ENCODE measurements around the gene ATG4C. TPM values are rescaled to one million over a fixed set of nuclear protein-coding genes. Genes with fewer than 3 reads are reported as not detected.
"Not testable (repeated sequence)": the region's sequence is repeated elsewhere in the genome, so short reads cannot be mapped to it uniquely, and the experiment has no call there.

Gene ATG4C
- total RNA-seq, 1 donor from 2014 or later = 7.8 TPM

GRCh38 chr1:62800281-62800680, 16.3 kb downstream of the ATG4C start:
- Histone ChIP-seq H3K4me3 (ENCODE audit: low read length in 3 of 3) (no peak overlapping the region), H3K27ac (ENCODE audit: low read depth, low read length) (no peak overlapping the region), H3K9ac (ENCODE audit: low read depth in 1 of 3, low read length in 3 of 3) (no peak overlapping the region), H3K27me3 (ENCODE audit: control insufficient read depth in 3 of 3, insufficient read depth in 3 of 3, low read length in 3 of 3) (no peaks in the 10 kb centered on the region), H3K4me1 (ENCODE audit: control insufficient read depth in 3 of 3, insufficient read depth in 3 of 3, low read length in 3 of 3) (no peaks in the 10 kb centered on the region), H3K9me3 (ENCODE audit: control insufficient read depth in 3 of 3, low read length in 3 of 3) (no peaks in the 10 kb centered on the region), H3K36me3 (ENCODE audit: control insufficient read depth in 3 of 3, insufficient read depth in 3 of 3, low read length in 3 of 3) (no peaks in the 10 kb centered on the region)

- H3K9me3 ChIP-seq (ENCODE audit: control insufficient read depth in 3 of 3, low read length in 3 of 3) = no peaks in the 10 kb centered on the region
- H3K27ac ChIP-seq (ENCODE audit: low read depth, low read length) = no peak overlapping the region
- H3K4me1 ChIP-seq (ENCODE audit: control insufficient read depth in 3 of 3, insufficient read depth in 3 of 3, low read length in 3 of 3) = no peaks in the 10 kb centered on the region
- H3K4me3 ChIP-seq (ENCODE audit: low read length in 3 of 3) = no peak overlapping the region
- no peak overlapping the region for H3K9ac ChIP-seq (ENCODE audit: low read depth in 1 of 3, low read length in 3 of 3)
- H3K27me3 ChIP-seq (ENCODE audit: control insufficient read depth in 3 of 3, insufficient read depth in 3 of 3, low read length in 3 of 3) = no peaks in the 10 kb centered on the region
- peaks cover 0 to 3% (median 0%) of the 10 kb centered on the region in 3 donors for H3K36me3 ChIP-seq (ENCODE audit: control insufficient read depth in 3 of 3, insufficient read depth in 3 of 3, low read length in 3 of 3)
Observed at GRCh38 chr1:62800825-62801306, 16.9 kb downstream of the ATG4C start.

GRCh38 chr1:62809788-62810187, 25.9 kb downstream of the ATG4C start:
- Histone ChIP-seq H3K9me3 (ENCODE audit: control insufficient read depth in 3 of 3, low read length in 3 of 3) (no peaks in the 10 kb centered on the region), H3K4me3 (ENCODE audit: low read length in 3 of 3) (no peak overlapping the region), H3K36me3 (ENCODE audit: control insufficient read depth in 3 of 3, insufficient read depth in 3 of 3, low read length in 3 of 3) (peaks cover 0 to 6% (median 0%) of the 10 kb centered on the region in 3 donors), H3K4me1 (ENCODE audit: control insufficient read depth in 3 of 3, insufficient read depth in 3 of 3, low read length in 3 of 3) (no peaks in the 10 kb centered on the region), H3K27me3 (ENCODE audit: control insufficient read depth in 3 of 3, insufficient read depth in 3 of 3, low read length in 3 of 3) (no peaks in the 10 kb centered on the region), H3K9ac (ENCODE audit: low read depth in 1 of 3, low read length in 3 of 3) (no peak overlapping the region), H3K27ac (ENCODE audit: low read depth, low read length) (no peak overlapping the region)

GRCh38 chr1:62810420-62811274, 26.7 kb downstream of the ATG4C start:
- Histone ChIP-seq H3K4me3 (ENCODE audit: low read length in 3 of 3) (no peak overlapping the region), H3K4me1 (ENCODE audit: control insufficient read depth in 3 of 3, insufficient read depth in 3 of 3, low read length in 3 of 3) (no peaks in the 10 kb centered on the region), H3K9ac (ENCODE audit: low read depth in 1 of 3, low read length in 3 of 3) (no peak overlapping the region), H3K9me3 (ENCODE audit: control insufficient read depth in 3 of 3, low read length in 3 of 3) (no peaks in the 10 kb centered on the region), H3K27me3 (ENCODE audit: control insufficient read depth in 3 of 3, insufficient read depth in 3 of 3, low read length in 3 of 3) (no peaks in the 10 kb centered on the region), H3K36me3 (ENCODE audit: control insufficient read depth in 3 of 3, insufficient read depth in 3 of 3, low read length in 3 of 3) (peaks cover 0 to 6% (median 0%) of the 10 kb centered on the region in 3 donors), H3K27ac (ENCODE audit: low read depth, low read length) (no peak overlapping the region)

GRCh38 chr1:62823556-62823955, 39.6 kb downstream of the ATG4C start:
- Histone ChIP-seq H3K9me3 (ENCODE audit: control insufficient read depth in 3 of 3, low read length in 3 of 3) (no peaks in the 10 kb centered on the region), H3K27ac (ENCODE audit: low read depth, low read length) (no peak overlapping the region), H3K27me3 (ENCODE audit: control insufficient read depth in 3 of 3, insufficient read depth in 3 of 3, low read length in 3 of 3) (no peaks in the 10 kb centered on the region), H3K4me1 (ENCODE audit: control insufficient read depth in 3 of 3, insufficient read depth in 3 of 3, low read length in 3 of 3) (no peaks in the 10 kb centered on the region), H3K9ac (ENCODE audit: low read depth in 1 of 3, low read length in 3 of 3) (no peak overlapping the region), H3K4me3 (ENCODE audit: low read length in 3 of 3) (no peak overlapping the region), H3K36me3 (ENCODE audit: control insufficient read depth in 3 of 3, insufficient read depth in 3 of 3, low read length in 3 of 3) (no peaks in the 10 kb centered on the region)

- no peaks in the 10 kb centered on the region for H3K27me3 ChIP-seq (ENCODE audit: control insufficient read depth in 3 of 3, insufficient read depth in 3 of 3, low read length in 3 of 3)
- H3K9me3 ChIP-seq (ENCODE audit: control insufficient read depth in 3 of 3, low read length in 3 of 3) = no peaks in the 10 kb centered on the region
- H3K27ac ChIP-seq (ENCODE audit: low read depth, low read length) = no peak overlapping the region
- H3K4me3 ChIP-seq (ENCODE audit: low read length in 3 of 3) = no peak overlapping the region
- H3K9ac ChIP-seq (ENCODE audit: low read depth in 1 of 3, low read length in 3 of 3) = no peak overlapping the region
- no peaks in the 10 kb centered on the region for H3K36me3 ChIP-seq (ENCODE audit: control insufficient read depth in 3 of 3, insufficient read depth in 3 of 3, low read length in 3 of 3)
- H3K4me1 ChIP-seq (ENCODE audit: control insufficient read depth in 3 of 3, insufficient read depth in 3 of 3, low read length in 3 of 3) = no peaks in the 10 kb centered on the region
Observed at GRCh38 chr1:62826901-62827300, 43.0 kb downstream of the ATG4C start.

GRCh38 chr1:62827786-62828185, 43.9 kb downstream of the ATG4C start:
- not testable (repeated sequence) for H3K36me3 ChIP-seq (ENCODE audit: control insufficient read depth in 3 of 3, insufficient read depth in 3 of 3, low read length in 3 of 3); H3K9me3 ChIP-seq (ENCODE audit: control insufficient read depth in 3 of 3, low read length in 3 of 3); H3K4me1 ChIP-seq (ENCODE audit: control insufficient read depth in 3 of 3, insufficient read depth in 3 of 3, low read length in 3 of 3); H3K27ac ChIP-seq (ENCODE audit: low read depth, low read length); H3K27me3 ChIP-seq (ENCODE audit: control insufficient read depth in 3 of 3, insufficient read depth in 3 of 3, low read length in 3 of 3); H3K4me3 ChIP-seq (ENCODE audit: low read length in 3 of 3); H3K9ac ChIP-seq (ENCODE audit: low read depth in 1 of 3, low read length in 3 of 3)

GRCh38 chr1:62832276-62832675, 48.3 kb downstream of the ATG4C start:
- Histone ChIP-seq H3K4me1 (ENCODE audit: control insufficient read depth in 3 of 3, insufficient read depth in 3 of 3, low read length in 3 of 3) (no peaks in the 10 kb centered on the region), H3K9ac (ENCODE audit: low read depth in 1 of 3, low read length in 3 of 3) (no peak overlapping the region), H3K4me3 (ENCODE audit: low read length in 3 of 3) (no peak overlapping the region)

GRCh38 chr1:62833529-62833928, 49.6 kb downstream of the ATG4C start:
- H3K27me3 ChIP-seq (ENCODE audit: control insufficient read depth in 3 of 3, insufficient read depth in 3 of 3, low read length in 3 of 3) = no peaks in the 10 kb centered on the region
- no peaks in the 10 kb centered on the region for H3K4me1 ChIP-seq (ENCODE audit: control insufficient read depth in 3 of 3, insufficient read depth in 3 of 3, low read length in 3 of 3)
- H3K4me3 ChIP-seq (ENCODE audit: low read length in 3 of 3) = no peak overlapping the region
- no peaks in the 10 kb centered on the region for H3K9me3 ChIP-seq (ENCODE audit: control insufficient read depth in 3 of 3, low read length in 3 of 3)
- no peak overlapping the region for H3K27ac ChIP-seq (ENCODE audit: low read depth, low read length)
- H3K36me3 ChIP-seq (ENCODE audit: control insufficient read depth in 3 of 3, insufficient read depth in 3 of 3, low read length in 3 of 3) = peaks cover 0 to 11% (median 0%) of the 10 kb centered on the region in 3 donors
- H3K9ac ChIP-seq (ENCODE audit: low read depth in 1 of 3, low read length in 3 of 3) = no peak overlapping the region

More at GRCh38 chr1:62832276-62832675, 48.3 kb downstream of the ATG4C start:
- Histone ChIP-seq H3K36me3 (ENCODE audit: control insufficient read depth in 3 of 3, insufficient read depth in 3 of 3, low read length in 3 of 3) (peaks cover 0 to 11% (median 0%) of the 10 kb centered on the region in 3 donors), H3K27me3 (ENCODE audit: control insufficient read depth in 3 of 3, insufficient read depth in 3 of 3, low read length in 3 of 3) (no peaks in the 10 kb centered on the region), H3K9me3 (ENCODE audit: control insufficient read depth in 3 of 3, low read length in 3 of 3) (no peaks in the 10 kb centered on the region), H3K27ac (ENCODE audit: low read depth, low read length) (no peak overlapping the region)

GRCh38 chr1:62834400-62834961, 50.5 kb downstream of the ATG4C start:
- peaks cover 0 to 11% (median 0%) of the 10 kb centered on the region in 3 donors for H3K36me3 ChIP-seq (ENCODE audit: control insufficient read depth in 3 of 3, insufficient read depth in 3 of 3, low read length in 3 of 3)
- no peak overlapping the region for H3K4me3 ChIP-seq (ENCODE audit: low read length in 3 of 3)
- H3K4me1 ChIP-seq (ENCODE audit: control insufficient read depth in 3 of 3, insufficient read depth in 3 of 3, low read length in 3 of 3) = no peaks in the 10 kb centered on the region
- H3K27ac ChIP-seq (ENCODE audit: low read depth, low read length) = no peak overlapping the region
- H3K9ac ChIP-seq (ENCODE audit: low read depth in 1 of 3, low read length in 3 of 3) = no peak overlapping the region
- H3K9me3 ChIP-seq (ENCODE audit: control insufficient read depth in 3 of 3, low read length in 3 of 3) = no peaks in the 10 kb centered on the region
- no peaks in the 10 kb centered on the region for H3K27me3 ChIP-seq (ENCODE audit: control insufficient read depth in 3 of 3, insufficient read depth in 3 of 3, low read length in 3 of 3)
